Endothelial cell of umbilical vein (primary cell): ENCODE results near the gene ZBTB20. TPM values are rescaled to one million over a fixed set of nuclear protein-coding genes. Genes with fewer than 3 reads are reported as not detected.

Source experiments
- BruUV-seq: library from RNA; stranded (reverse); fragments of 400-500 nt; replicated peaks from 2 replicates; lab custom pipeline; 2021; lab: Mats Ljungman, UMichigan
- CTCF ChIA-PET: fragments of 300-600, 350-600 bp; sonication (Branson Sonifier 250); formaldehyde crosslinking; loops from one replicate; lab custom pipeline; 2021; ENCODE audit warnings: antibody characterized with exemption, inconsistent platforms; lab: Charles Lee
- POLR2A ChIA-PET: fragments of 300-600, 350-600 bp; sonication (Branson Sonifier 250); formaldehyde crosslinking; loops from one replicate; lab custom pipeline; 2021; ENCODE audit warnings: antibody characterized with exemption, inconsistent platforms; lab: Charles Lee
- DNase-seq: peaks from one replicate; pipeline ENCODE4 v3.0.0-alpha.2; 2011; ENCODE audit warnings: low read depth, low spot score
- FAIRE-seq: peaks from 2 replicates; lab custom pipeline; 2011; peaks lifted over from hg19 to GRCh38; lab: Jason Lieb, UNC
- H2AFZ ChIP-seq: 2 replicates; pipeline ENCODE4 v1.6.0; 2012; ENCODE audit warnings: low read depth, low read length, control low read depth, inconsistent platforms
- H3K27ac ChIP-seq: 2 replicates; pipeline ENCODE4 v1.5.1; 2011; ENCODE audit warnings: low read depth, mild to moderate bottlenecking, control low read depth, low read length, moderate library complexity; ENCODE audit not compliant: insufficient read depth
- H3K27me3 ChIP-seq, 2 experiments: 2 replicates each; pipeline versions ENCODE4 v1.6.0 to v1.6.1; 2011; ENCODE audit warnings: low read length in 2 of 2, mixed read lengths in 1 of 2; ENCODE audit not compliant: control insufficient read depth in 2 of 2, insufficient read depth in 2 of 2
- H3K36me3 ChIP-seq, 2 experiments: 2 replicates in 1 of 2; 3 replicates in 1 of 2; pipeline ENCODE4 v1.5.1; 2011; ENCODE audit warnings: low read length in 2 of 2, mild to moderate bottlenecking in 1 of 2, moderate library complexity in 1 of 2; ENCODE audit not compliant: control insufficient read depth in 2 of 2, insufficient read depth in 2 of 2; ENCODE audit errors: extremely low read depth in 1 of 2
- H3K4me1 ChIP-seq: 3 replicates; pipeline ENCODE4 v1.5.1; 2011; ENCODE audit warnings: mild to moderate bottlenecking, low read length; ENCODE audit not compliant: control insufficient read depth, insufficient read depth; ENCODE audit errors: extremely low read depth
- H3K4me2 ChIP-seq: 2 replicates; pipeline ENCODE4 v1.6.1; 2011; ENCODE audit warnings: low read length, control low read depth, mixed read lengths; ENCODE audit not compliant: insufficient read depth
- H3K4me3 ChIP-seq, 3 experiments: fragments of 200-600 bp in 1 of 3; sonication (generic), shearing (Covaris generic) in 1 of 3; replicated peaks in 1 of 3; 2 replicates each; pipeline ENCODE4 v1.5.1; 2011 to 2016; ENCODE audit warnings: control low read depth in 3 of 3, low read length in 3 of 3, mild to moderate bottlenecking in 2 of 3, inconsistent platforms in 1 of 3, low read depth in 1 of 3, moderate library complexity in 1 of 3; ENCODE audit not compliant: insufficient read depth in 1 of 3
- H3K79me2 ChIP-seq: 2 replicates; pipeline ENCODE4 v1.6.0; 2012; ENCODE audit warnings: low read length, inconsistent platforms; ENCODE audit not compliant: control insufficient read depth, insufficient read depth
- H3K9ac ChIP-seq: replicated peaks from 2 replicates; pipeline ENCODE3; 2011; ENCODE audit warnings: low read length, control low read depth; ENCODE audit not compliant: insufficient read depth; ENCODE audit errors: extremely low read depth
- H3K9me1 ChIP-seq: replicated peaks from 3 replicates; pipeline ENCODE4 v1.6.0; 2011; ENCODE audit warnings: mild to moderate bottlenecking, low read length; ENCODE audit not compliant: control insufficient read depth, insufficient read depth; ENCODE audit errors: extremely low read depth
- H3K9me3 ChIP-seq: replicated peaks from 2 replicates; pipeline ENCODE4 v1.5.1; 2012; ENCODE audit warnings: low read length, inconsistent platforms; ENCODE audit not compliant: control insufficient read depth, insufficient read depth
- H4K20me1 ChIP-seq: replicated peaks from 2 replicates; pipeline ENCODE3; 2011; ENCODE audit warnings: mild to moderate bottlenecking, low read length; ENCODE audit not compliant: control insufficient read depth, insufficient read depth; ENCODE audit errors: extremely low read depth
- EZH2 ChIP-seq: IDR thresholded peaks from 2 replicates; pipeline ENCODE4 v1.6.1; 2012; ENCODE audit warnings: borderline replicate concordance, low read depth, mild to moderate bottlenecking, moderate library complexity, low read length, inconsistent platforms; ENCODE audit not compliant: severe bottlenecking
- FOS ChIP-seq: IDR thresholded peaks from 2 replicates; pipeline ENCODE4 v1.6.1; 2011; ENCODE audit warnings: mild to moderate bottlenecking, low read length, moderate library complexity, borderline replicate concordance; ENCODE audit not compliant: insufficient read depth
- GATA2 ChIP-seq: IDR thresholded peaks from 2 replicates; pipeline ENCODE4 v1.7.0; 2011; ENCODE audit warnings: low read depth, mild to moderate bottlenecking, moderate library complexity, mixed read lengths, low read length; ENCODE audit not compliant: insufficient read length, insufficient read depth
- JUN ChIP-seq: IDR thresholded peaks from 2 replicates; pipeline ENCODE4 v1.6.1; 2011; ENCODE audit warnings: borderline replicate concordance, low read depth; ENCODE audit not compliant: insufficient read length, insufficient read depth
- MYC ChIP-seq: IDR thresholded peaks from one replicate; pipeline ENCODE4 v1.6.1; 2011; ENCODE audit warnings: mild to moderate bottlenecking, low read depth, low read length
- POLR2A ChIP-seq: IDR thresholded peaks from 2 replicates; pipeline ENCODE4 v1.6.1; 2012; ENCODE audit warnings: low read depth, mild to moderate bottlenecking, control low read depth, low read length
- POLR2AphosphoS5 ChIP-seq: IDR thresholded peaks from 2 replicates; pipeline ENCODE4 v1.6.1; 2012; ENCODE audit warnings: low read depth, mild to moderate bottlenecking, control low read depth, low read length, moderate library complexity; ENCODE audit not compliant: insufficient read depth
- dilution Hi-C: fragments of 300-500 bp; cut with MboI; formaldehyde crosslinking; loops from one replicate; pipeline ENCODE4 v1.15.0; 2019; ENCODE audit warnings: low sequenced_read_pairs; ENCODE audit not compliant: extremely low pct_ligation_motif_present
- intact Hi-C: fragments of 100-400 bp; cut with micrococcal nuclease; formaldehyde crosslinking; loops from one replicate; pipeline ENCODE4 v1.10.0; 2022
- polyA plus RNA-seq, 4 experiments: library from polyadenylated mRNA; depleted of rRNA in 3 of 4; stranded (reverse) in 3 of 4; unstranded in 1 of 4; fragments of >200 nt; gene quantifications; 2 replicates each; pipeline versions ENCODE4 v1.2.1 to v1.2.3, GENCODE V29; 2011 to 2012; ENCODE audit warnings: missing spikeins in 1 of 4
- total RNA-seq: library from RNA; stranded (reverse); gene quantifications from 2 replicates; pipeline ENCODE4 v1.2.3, GENCODE V29; 2021
- TF ChIP-seq, protein P1 (sequence below): IDR thresholded peaks from 2 replicates; pipeline ENCODE4 v1.6.1; 2011; ENCODE audit not compliant: insufficient read depth, insufficient read length
- TF ChIP-seq, protein P2 (sequence below), 2 donors: IDR thresholded peaks; 1 replicate in 1 of 2; 2 replicates in 1 of 2; pipeline ENCODE4 v1.5.1; 2011; ENCODE audit warnings: low read length in 2 of 2, mild to moderate bottlenecking in 2 of 2, moderate library complexity in 2 of 2, control low read depth in 1 of 2, inconsistent platforms in 1 of 2, low read depth in 1 of 2; ENCODE audit not compliant: insufficient read depth in 1 of 2; ENCODE audit errors: extremely low read depth in 1 of 2

Gene ZBTB20
- total and polyA plus RNA-seq, 2 donors (not counting 3 experiments of a cell fraction or from before 2014, with no cell fraction given), result 2.1 to 20.5 TPM

DNA sequence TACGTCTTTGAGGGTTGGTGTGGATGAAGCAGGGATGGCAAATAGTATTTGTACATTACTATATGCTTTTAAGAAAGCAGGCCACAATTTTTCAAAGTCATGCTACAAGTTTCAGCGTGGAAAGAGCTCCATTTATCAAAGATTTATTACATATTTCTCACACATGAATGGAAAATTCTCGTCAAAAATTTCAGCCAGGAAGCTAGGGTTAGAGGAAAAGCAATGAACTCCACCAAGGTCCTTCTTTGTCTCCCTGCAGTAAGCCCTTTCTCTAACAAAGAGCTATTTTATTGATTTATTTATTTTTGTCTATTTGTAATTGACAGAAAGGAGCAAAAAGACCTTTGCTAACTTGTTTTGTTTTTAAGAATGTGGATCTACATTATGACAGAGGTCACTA lies 7.5 kb upstream of the ZBTB20 start:
- no peaks in the 10 kb centered on the region for H3K27me3 ChIP-seq
- H3K4me2 ChIP-seq, result no peak overlapping the region
- H3K79me2 ChIP-seq, result no peaks in the 10 kb centered on the region
- no peak overlapping the region for H3K4me3 ChIP-seq
- no peak overlapping the region for H3K27ac ChIP-seq
- DNase-seq, result no peak
- no peaks in the 10 kb centered on the region for H3K4me1 ChIP-seq
- no peak for FAIRE-seq
- H3K36me3 ChIP-seq, result no peaks in the 10 kb centered on the region
- CTCF ChIA-PET, result interaction anchor here (0.7 to 1.3 kb wide), 5 partner anchors 9 to 629 kb away, joined by 3 to 7 read pairs (median 3); no protein-coding TSS in a partner anchor
- no TSS peak for BruUV-seq
- no peaks in the 10 kb centered on the region for H3K9me3 ChIP-seq
- H3K9me1 ChIP-seq, result no peaks in the 10 kb centered on the region
- TF ChIP-seq, protein P1, sequence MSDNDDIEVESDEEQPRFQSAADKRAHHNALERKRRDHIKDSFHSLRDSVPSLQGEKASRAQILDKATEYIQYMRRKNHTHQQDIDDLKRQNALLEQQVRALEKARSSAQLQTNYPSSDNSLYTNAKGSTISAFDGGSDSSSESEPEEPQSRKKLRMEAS, result no peak
- H2AFZ ChIP-seq, result peak overlapping the region; percentile 29
- no peak overlapping the region for H3K9ac ChIP-seq
- no peaks in the 10 kb centered on the region for H4K20me1 ChIP-seq
- intact Hi-C loops (no loop called here), dilution Hi-C loops (no loop called here)
- POLR2A ChIA-PET, result no interaction called here

DNA sequence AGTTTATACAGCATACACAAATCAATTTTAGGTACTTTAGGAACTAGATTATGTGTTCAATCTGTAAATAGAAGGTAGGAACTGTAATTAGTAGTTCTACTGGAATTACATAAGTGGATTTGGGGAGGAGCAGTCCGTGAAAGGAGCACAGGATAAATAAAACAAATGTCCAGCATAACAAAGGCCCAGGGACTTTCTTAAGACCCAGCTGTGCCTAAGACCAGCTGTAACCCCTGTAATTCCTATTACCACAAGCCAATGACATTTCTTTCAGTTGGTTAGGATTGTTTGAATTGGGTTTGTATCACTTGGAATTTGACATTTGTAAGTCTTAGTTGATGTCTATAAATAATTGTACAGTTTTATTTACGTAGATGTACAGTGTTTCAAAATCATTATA lies 4.8 kb upstream of the ZBTB20 start:
- BruUV-seq, result no TSS peak
- DNase-seq (no peak), FAIRE-seq (no peak)
- Histone ChIP-seq H3K4me3 (no peak overlapping the region), H3K36me3 (no peaks in the 10 kb centered on the region), H3K27me3 (no peaks in the 10 kb centered on the region), H2AFZ (no peak overlapping the region), H3K27ac (no peak overlapping the region), H3K9me3 (no peaks in the 10 kb centered on the region), H3K9ac (no peak overlapping the region), H3K4me1 (peaks cover 6% of the 10 kb centered on the region), H3K79me2 (no peaks in the 10 kb centered on the region), H4K20me1 (no peaks in the 10 kb centered on the region), H3K4me2 (no peak overlapping the region), H3K9me1 (no peaks in the 10 kb centered on the region)
- intact Hi-C loops (no loop called here), dilution Hi-C loops (no loop called here)
- TF ChIP-seq POLR2AphosphoS5 (no peak), GATA2 (no peak), JUN (no peak), MYC (no peak), FOS (no peak), POLR2A (no peak), EZH2 (no peak)
- TF ChIP-seq, protein P1, result no peak
- TF ChIP-seq, protein P2, sequence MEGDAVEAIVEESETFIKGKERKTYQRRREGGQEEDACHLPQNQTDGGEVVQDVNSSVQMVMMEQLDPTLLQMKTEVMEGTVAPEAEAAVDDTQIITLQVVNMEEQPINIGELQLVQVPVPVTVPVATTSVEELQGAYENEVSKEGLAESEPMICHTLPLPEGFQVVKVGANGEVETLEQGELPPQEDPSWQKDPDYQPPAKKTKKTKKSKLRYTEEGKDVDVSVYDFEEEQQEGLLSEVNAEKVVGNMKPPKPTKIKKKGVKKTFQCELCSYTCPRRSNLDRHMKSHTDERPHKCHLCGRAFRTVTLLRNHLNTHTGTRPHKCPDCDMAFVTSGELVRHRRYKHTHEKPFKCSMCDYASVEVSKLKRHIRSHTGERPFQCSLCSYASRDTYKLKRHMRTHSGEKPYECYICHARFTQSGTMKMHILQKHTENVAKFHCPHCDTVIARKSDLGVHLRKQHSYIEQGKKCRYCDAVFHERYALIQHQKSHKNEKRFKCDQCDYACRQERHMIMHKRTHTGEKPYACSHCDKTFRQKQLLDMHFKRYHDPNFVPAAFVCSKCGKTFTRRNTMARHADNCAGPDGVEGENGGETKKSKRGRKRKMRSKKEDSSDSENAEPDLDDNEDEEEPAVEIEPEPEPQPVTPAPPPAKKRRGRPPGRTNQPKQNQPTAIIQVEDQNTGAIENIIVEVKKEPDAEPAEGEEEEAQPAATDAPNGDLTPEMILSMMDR (IDR thresholded peaks at IDR 0.05; ENCODE audit: extremely low read depth in 1 of 2, insufficient read depth in 1 of 2, low read depth in 1 of 2, low read length in 2 of 2), result no peak
- ChIA-PET POLR2A (no interaction called here), CTCF (no interaction called here)
